HG03469 (cell line): ENCODE measurements around the gene RNU6-9.
"Not testable (repeated sequence)": the region's sequence is repeated elsewhere in the genome, so short reads cannot be mapped to it uniquely, and the experiment has no call there.

Experiments
- ATAC-seq: cut with Tn5 transposase; IDR thresholded peaks from one replicate; pipeline ENCODE4 v1.9.1; 2021; ENCODE audit warnings: mild to moderate bottlenecking, moderate library complexity, moderate number of reproducible peaks; ENCODE audit not compliant: unreplicated experiment

RNU6-9 gene

GRCh38 chr19:892894-893689 is at the start of gene RNU6-9, which contains the start of gene MED16:
Gene RNU6-9 (plus strand): TSS chr19:893484.
Gene MED16 (minus strand): TSS chr19:893187. CDS start chr19:891131, 2,056 bp downstream.
- ATAC-seq = peak; percentile 55

- no peak for ATAC-seq
Observed at GRCh38 chr19:843836-844545, 49.3 kb upstream of the RNU6-9 start.

GRCh38 chr19:844546-844971 is 48.7 kb upstream of the RNU6-9 start:
- no peak for ATAC-seq

GRCh38 chr19:845707-846521 is 47.4 kb upstream of the RNU6-9 start:
- no peak for ATAC-seq

DNA sequence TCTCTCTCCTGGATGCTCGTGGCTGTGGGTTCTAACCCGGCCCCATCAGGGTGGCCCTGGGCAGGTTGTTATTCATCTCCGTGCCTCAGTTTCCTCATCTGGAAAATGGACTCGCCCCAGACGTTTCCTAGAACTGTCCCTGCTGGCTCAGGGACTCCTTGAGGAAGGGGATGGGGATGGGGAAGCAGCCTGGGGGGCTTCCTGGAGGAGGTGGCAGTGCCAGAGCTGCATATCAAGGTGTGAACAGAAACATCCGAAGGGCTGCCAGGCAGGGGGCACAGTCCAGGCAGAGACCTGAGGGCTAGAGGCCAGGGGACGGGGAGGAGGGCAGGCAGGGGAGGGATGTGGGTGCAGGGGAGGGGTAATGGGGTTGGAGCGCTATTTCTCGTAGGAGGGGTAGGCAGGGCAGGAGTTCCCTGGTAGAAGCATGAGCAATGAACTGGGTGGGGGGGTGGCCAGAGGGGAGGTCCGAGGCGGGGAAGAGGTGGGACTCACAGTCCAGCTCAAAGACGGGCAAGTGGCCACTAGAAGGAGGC is 44.8 kb upstream of the RNU6-9 start:
- ATAC-seq = no peak

- not testable (repeated sequence) for ATAC-seq
Observed at GRCh38 chr19:849195-849594, 44.1 kb upstream of the RNU6-9 start.

DNA sequence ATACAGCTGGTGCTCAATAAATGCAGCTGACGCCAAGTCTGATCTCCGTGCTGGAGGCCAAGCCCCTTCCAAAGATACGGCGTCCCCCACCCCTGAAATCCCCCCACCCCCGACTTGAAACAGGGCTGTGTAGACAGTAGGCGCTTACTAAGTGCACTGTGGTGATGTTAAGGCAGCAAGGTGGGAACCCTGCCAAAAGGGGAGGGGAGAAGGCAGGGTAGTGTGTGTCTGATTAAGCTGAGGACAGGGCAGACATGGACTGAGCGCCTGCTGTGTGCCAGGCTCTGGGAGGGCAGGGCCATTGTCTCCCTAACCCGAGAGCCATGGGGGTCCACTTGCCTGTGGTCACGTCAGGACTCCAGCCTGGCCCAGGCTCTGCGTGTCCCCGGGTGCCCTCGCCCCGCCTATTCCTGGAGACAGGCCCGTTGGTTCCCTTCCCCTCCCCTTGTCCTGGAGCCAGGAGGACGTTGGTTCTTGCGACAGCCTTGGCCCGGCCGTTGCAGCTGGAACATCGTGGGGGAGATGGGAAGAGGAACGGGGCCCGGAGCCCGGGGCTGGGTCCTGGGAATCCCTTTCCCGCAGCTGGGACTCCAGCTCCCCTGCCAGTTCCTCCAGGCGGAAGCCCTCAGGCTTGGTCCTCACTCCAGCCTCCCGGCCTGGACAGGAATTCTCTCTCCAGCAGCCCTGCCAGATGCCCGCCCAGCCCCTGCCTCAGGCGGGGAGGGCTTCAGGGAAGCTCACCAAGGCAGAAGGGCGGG is 42.9 kb upstream of the RNU6-9 start:
- no peak for ATAC-seq

- no peak for ATAC-seq
Observed at GRCh38 chr19:850979-851335, 42.3 kb upstream of the RNU6-9 start.

- ATAC-seq = no peak
Observed at GRCh38 chr19:852136-853013, 40.9 kb upstream of the RNU6-9 start, which contains the start of gene ELANE. Gene ELANE (plus strand): TSS chr19:852303. CDS start chr19:852329, 26 bp downstream.

DNA sequence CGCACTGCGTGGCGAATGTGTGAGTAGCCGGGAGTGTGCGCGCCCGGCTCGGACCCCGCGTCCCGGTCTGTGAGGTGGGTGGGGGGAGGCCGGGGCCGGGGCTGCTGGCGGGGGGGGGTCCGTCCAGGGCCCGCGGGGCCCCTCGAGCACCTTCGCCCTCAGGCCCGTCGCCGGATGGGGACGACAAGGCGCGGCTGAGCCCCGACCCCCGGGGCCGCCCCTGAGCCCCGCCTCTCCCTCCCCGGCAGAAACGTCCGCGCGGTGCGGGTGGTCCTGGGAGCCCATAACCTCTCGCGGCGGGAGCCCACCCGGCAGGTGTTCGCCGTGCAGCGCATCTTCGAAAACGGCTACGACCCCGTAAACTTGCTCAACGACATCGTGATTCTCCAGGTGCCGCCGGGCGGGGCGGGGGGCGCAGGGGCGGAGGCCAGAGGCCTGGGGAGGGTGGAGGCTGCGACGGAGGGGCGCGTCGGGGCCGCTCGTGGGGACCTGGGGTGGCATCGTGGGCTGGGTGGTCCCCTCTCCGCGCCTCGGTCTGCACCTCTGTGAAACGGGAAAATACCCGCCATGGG is 40.2 kb upstream of the RNU6-9 start:
- no peak for ATAC-seq

GRCh38 chr19:853614-854220 is 39.6 kb upstream of the RNU6-9 start:
- not testable (repeated sequence) for ATAC-seq

GRCh38 chr19:854549-854948 is 38.7 kb upstream of the RNU6-9 start:
- no peak for ATAC-seq

GRCh38 chr19:855142-855541 is 38.1 kb upstream of the RNU6-9 start:
- ATAC-seq = no peak

DNA sequence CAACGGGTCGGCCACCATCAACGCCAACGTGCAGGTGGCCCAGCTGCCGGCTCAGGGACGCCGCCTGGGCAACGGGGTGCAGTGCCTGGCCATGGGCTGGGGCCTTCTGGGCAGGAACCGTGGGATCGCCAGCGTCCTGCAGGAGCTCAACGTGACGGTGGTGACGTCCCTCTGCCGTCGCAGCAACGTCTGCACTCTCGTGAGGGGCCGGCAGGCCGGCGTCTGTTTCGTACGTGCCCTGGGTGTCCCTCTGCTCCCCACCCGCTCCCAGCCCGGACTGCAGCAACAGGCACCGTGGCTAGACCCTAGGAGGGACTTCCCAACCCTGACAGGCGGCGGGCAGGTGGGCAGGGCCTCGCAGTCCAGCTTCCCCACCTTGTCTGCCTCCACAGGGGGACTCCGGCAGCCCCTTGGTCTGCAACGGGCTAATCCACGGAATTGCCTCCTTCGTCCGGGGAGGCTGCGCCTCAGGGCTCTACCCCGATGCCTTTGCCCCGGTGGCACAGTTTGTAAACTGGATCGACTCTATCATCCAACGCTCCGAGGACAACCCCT is 37.6 kb upstream of the RNU6-9 start:
- ATAC-seq = no peak

DNA sequence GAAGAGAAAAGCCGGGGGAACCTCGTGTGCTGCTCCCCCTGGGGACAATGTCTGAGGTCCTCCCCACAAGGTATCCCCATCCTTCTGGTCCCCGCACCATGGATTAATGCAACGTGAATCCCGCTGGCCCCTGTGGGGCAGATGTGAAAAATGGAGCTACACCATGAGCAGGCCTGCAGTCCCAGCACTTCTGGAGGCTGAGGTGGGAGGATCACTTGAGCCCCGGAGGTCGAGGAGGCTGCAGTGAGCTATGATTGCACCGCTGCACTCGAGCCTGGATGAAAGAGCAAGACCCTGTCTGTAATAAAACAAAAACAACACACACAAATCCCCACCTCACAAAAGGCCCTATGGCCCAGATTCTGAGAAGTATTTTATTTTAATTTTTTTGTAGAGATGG is 35.0 kb upstream of the RNU6-9 start:
- ATAC-seq = no peak

DNA sequence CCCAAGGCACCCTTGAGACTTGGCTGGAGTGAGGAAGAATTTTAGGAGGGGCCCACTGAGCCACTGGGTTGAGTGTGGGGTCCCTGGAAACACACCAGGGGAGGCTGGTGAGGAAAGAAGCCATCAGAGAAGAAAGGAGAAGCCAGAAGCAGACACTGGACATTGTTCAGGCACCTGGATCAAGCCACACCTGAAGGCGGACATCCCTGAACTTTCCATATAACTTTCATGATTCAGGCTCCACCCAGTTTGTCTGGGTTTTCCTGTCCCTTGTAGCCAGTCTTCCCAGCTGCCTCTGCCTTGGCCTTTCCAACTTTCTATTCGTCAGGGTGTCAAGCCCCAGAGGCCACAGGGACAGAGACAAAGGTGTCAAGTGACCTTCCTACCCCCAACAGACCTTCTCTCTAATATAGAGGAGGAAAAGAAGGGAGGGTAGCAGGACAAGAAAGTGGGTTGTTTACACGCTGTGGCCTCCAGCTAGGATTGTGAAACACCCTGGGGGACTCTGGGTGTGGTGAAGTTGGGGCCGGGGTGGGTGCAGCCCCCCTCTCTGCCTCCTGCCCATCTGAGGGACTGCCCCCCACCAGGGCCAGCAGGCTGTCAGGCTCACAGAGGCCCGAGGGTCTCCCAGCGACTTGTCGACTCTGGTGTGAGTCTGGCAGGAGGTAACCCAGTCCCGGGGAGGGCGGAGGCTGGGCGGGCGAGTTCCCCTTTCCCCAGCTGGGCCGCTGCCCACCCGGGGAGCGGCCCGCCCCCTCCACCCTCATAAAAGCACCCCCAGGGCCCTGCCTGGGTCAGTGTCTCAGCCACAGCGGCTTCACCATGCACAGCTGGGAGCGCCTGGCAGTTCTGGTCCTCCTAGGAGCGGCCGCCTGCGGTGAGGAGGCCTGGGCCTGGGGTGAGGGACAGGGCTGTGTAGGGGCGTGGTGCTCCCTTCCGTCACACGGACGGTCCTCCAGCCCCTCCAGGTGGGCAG is 34.1 kb upstream of the RNU6-9 start, which contains the start of gene CFD:
TSS of gene CFD (plus strand) at position 797 of the 976 bp plus-strand sequence. CDS start at position 823, 26 bp downstream.
- ATAC-seq = no peak
